ENCODE measurements around the gene TEX9. TPM values are rescaled to one million over a fixed set of nuclear protein-coding genes. Genes with fewer than 3 reads are reported as not detected.

The TEX9 gene
- total and polyA plus RNA-seq, 12 donors, result 3.5 to 18.3 (median 8.6) TPM

GRCh38 chr15:56460071-56460470, 94.8 kb downstream of the TEX9 start:
- Histone ChIP-seq H3K4me1 (replicated peaks in 1 of 2) (peaks cover 0 to 4% of the 10 kb centered on the region in 2 donors), H3K4me3 (no peak overlapping the region), H3K36me3 (replicated peaks in 1 of 2) (no peaks in the 10 kb centered on the region), H3K27ac (no peak overlapping the region), H3K27me3 (no peaks in the 10 kb centered on the region), H3K9me3 (replicated peaks in 1 of 3) (no peaks in the 10 kb centered on the region)
- 48 to 52% (median 51%) methylated on average over 1 of the region's 1 CpG for WGBS, 4 donors
- intact Hi-C loops (cut with DNase I), result no loop called here
- TF ChIP-seq POLR2A (IDR thresholded peaks at IDR 0.05), result no peak
- DNase-seq, result no peak

GRCh38 chr15:56460947-56461346, 95.7 kb downstream of the TEX9 start:
- no peak overlapping the region for H3K27ac ChIP-seq
- H3K36me3 ChIP-seq (replicated peaks in 1 of 2), result no peaks in the 10 kb centered on the region
- no peaks in the 10 kb centered on the region for H3K27me3 ChIP-seq
- intact Hi-C loops (cut with DNase I), result no loop called here
- no peak for DNase-seq
- WGBS, 4 donors, result 88 to 98% (median 93%) methylated on average over 2 of the region's 2 CpGs
- no peaks in the 10 kb centered on the region for H3K4me1 ChIP-seq (replicated peaks in 1 of 2)
- H3K4me3 ChIP-seq, result no peak overlapping the region
- TF ChIP-seq POLR2A (IDR thresholded peaks at IDR 0.05), result no peak
- TF ChIP-seq CTCF (IDR thresholded peaks at IDR 0.05), result no peak
- H3K9me3 ChIP-seq (replicated peaks in 1 of 3), result no peaks in the 10 kb centered on the region

- Histone ChIP-seq H3K4me1 (replicated peaks in 1 of 2) (peaks cover 0 to 10% of the 10 kb centered on the region in 2 donors), H3K27ac (no peak within 1 kb of the TSS), H3K9me3 (replicated peaks in 1 of 3) (no peaks in the 10 kb centered on the region), H3K36me3 (replicated peaks in 1 of 2) (no peaks in the 10 kb centered on the region), H3K27me3 (no peaks in the 10 kb centered on the region), H3K4me3 (peak within 1 kb of the TSS in 3 of 4 donors; percentile 42 to 87 (median 54))
- intact Hi-C loops (cut with DNase I), result no loop called here
- DNase-seq, result peak; percentile 85 to 98 (median 92)
- TF ChIP-seq POLR2A (IDR thresholded peaks at IDR 0.05) (no peak), CTCF (IDR thresholded peaks at IDR 0.05) (no peak)
- WGBS, 4 donors, result 0 to 2% (median 1%) methylated on average over 2 to 38 of the region's 38 CpGs
Observed at GRCh38 chr15:56464893-56465520, 99.8 kb downstream of the TEX9 start, which contains the start of gene MNS1. Gene MNS1, minus strand, starts transcription at chr15:56465137. Its CDS starts 165 bp downstream, at chr15:56464972.

GRCh38 chr15:56467616-56468015, 102.4 kb downstream of the TEX9 start:
- no peak overlapping the region for H3K27ac ChIP-seq

More at GRCh38 chr15:56467616-56468015, 102.4 kb downstream of the TEX9 start:
- DNase-seq, result no peak
- TF ChIP-seq CTCF (IDR thresholded peaks at IDR 0.05) (no peak), POLR2A (IDR thresholded peaks at IDR 0.05) (no peak)
- Histone ChIP-seq H3K4me1 (replicated peaks in 1 of 2) (peaks cover 0 to 10% of the 10 kb centered on the region in 2 donors), H3K4me3 (no peak overlapping the region), H3K36me3 (replicated peaks in 1 of 2) (no peaks in the 10 kb centered on the region), H3K27me3 (no peaks in the 10 kb centered on the region), H3K9me3 (replicated peaks in 1 of 3) (no peaks in the 10 kb centered on the region)
- 68 to 73% (median 72%) methylated on average over 3 of the region's 3 CpGs for WGBS, 4 donors
- intact Hi-C loops (cut with DNase I), result no loop called here
